Panc1 (cell line): ENCODE measurements around the gene UTRN. TPM values are rescaled to one million over a fixed set of nuclear protein-coding genes. Genes with fewer than 3 reads are reported as not detected.
A peak's percentile ranks its signal among the peaks of the same experiment; 100 is the strongest.

Source experiments
- ATAC-seq: fragments of 200-7000 bp; cut with Tn5 transposase; 2 replicates; pipeline ENCODE4 v1.9.1; 2020; ENCODE audit warnings: mild to moderate bottlenecking, moderate library complexity
- BruUV-seq: library from RNA; stranded (reverse); fragments of 400-500 nt; replicated peaks from 2 replicates; lab custom pipeline; 2021; lab: Mats Ljungman, UMichigan
- CTCF ChIA-PET: fragments of 300-600 bp; sonication (Branson Sonifier 250); formaldehyde crosslinking; loops from one replicate; lab custom pipeline; 2022; ENCODE audit warnings: antibody characterized with exemption; lab: Charles Lee
- POLR2A ChIA-PET: fragments of 300-600 bp; sonication (Branson Sonifier 250); formaldehyde crosslinking; loops from one replicate; lab custom pipeline; 2022; ENCODE audit warnings: antibody characterized with exemption; lab: Charles Lee
- DNase-seq: peaks from one replicate; pipeline ENCODE4 v3.0.0-alpha.2; 2010; ENCODE audit warnings: low read depth, low spot score
- H3K27ac ChIP-seq: 2 replicates; pipeline ENCODE4 v1.5.1; 2011; ENCODE audit warnings: mild to moderate bottlenecking, low read length, inconsistent platforms
- H3K27me3 ChIP-seq: fragments of 200-500 bp; sonication (Bioruptor generic); 2 replicates; pipeline ENCODE4 v1.6.0; 2014; ENCODE audit warnings: low read length, inconsistent platforms; ENCODE audit not compliant: control insufficient read depth, insufficient read depth
- H3K36me3 ChIP-seq: fragments of 200-500 bp; sonication (Bioruptor generic); 2 replicates; pipeline ENCODE4 v1.5.1; 2014; ENCODE audit warnings: inconsistent platforms, mild to moderate bottlenecking, low read length, moderate library complexity; ENCODE audit not compliant: control insufficient read depth, insufficient read depth
- H3K4me1 ChIP-seq: 2 replicates; pipeline ENCODE4 v1.5.1; 2011; ENCODE audit warnings: inconsistent platforms, mild to moderate bottlenecking, low read length, moderate library complexity; ENCODE audit not compliant: control insufficient read depth, insufficient read depth
- H3K4me3 ChIP-seq, 2 experiments: 2 replicates each; pipeline ENCODE4 v1.5.1; 2011 to 2012; ENCODE audit warnings: low read depth in 2 of 2, low read length in 2 of 2, mild to moderate bottlenecking in 2 of 2, inconsistent platforms in 1 of 2, moderate library complexity in 1 of 2
- H3K9me3 ChIP-seq: fragments of 200-500 bp; sonication (Bioruptor generic); 2 replicates; pipeline ENCODE4 v1.5.1; 2014; ENCODE audit warnings: low read depth, mild to moderate bottlenecking, inconsistent platforms, low read length, moderate library complexity; ENCODE audit not compliant: control insufficient read depth, insufficient read depth
- CTCF ChIP-seq: fragments of 450-650 bp; IDR thresholded peaks from 2 replicates; pipeline ENCODE4 v1.5.1; 2017; ENCODE audit warnings: mild to moderate bottlenecking
- POLR2AphosphoS5 ChIP-seq: IDR thresholded peaks from 2 replicates; pipeline ENCODE4 v1.6.1; 2012; ENCODE audit warnings: mild to moderate bottlenecking, low read depth, low read length, moderate library complexity
- REST ChIP-seq, 2 experiments: IDR thresholded peaks; 2 replicates each; pipeline ENCODE4 v1.6.1; 2011 to 2012; ENCODE audit warnings: low read depth in 2 of 2, control low read depth in 1 of 2, low read length in 1 of 2, mild to moderate bottlenecking in 1 of 2, moderate library complexity in 1 of 2; ENCODE audit not compliant: insufficient read depth in 1 of 2
- SIN3A ChIP-seq: IDR thresholded peaks from 2 replicates; pipeline ENCODE4 v1.6.1; 2012; ENCODE audit warnings: low read depth, mild to moderate bottlenecking, low read length, moderate library complexity, borderline replicate concordance; ENCODE audit not compliant: insufficient read depth
- TCF7L2 ChIP-seq: IDR thresholded peaks from 2 replicates; pipeline ENCODE4 v1.6.1; 2011; ENCODE audit warnings: mild to moderate bottlenecking, low read depth, low read length, inconsistent platforms
- in situ Hi-C: cut with HindIII; loops from 2 replicates; pipeline ENCODE4 v1.10.0; 2016; ENCODE audit warnings: low sequenced_read_pairs, low pct_unique_long_range_greater_than_20kb
- intact Hi-C: fragments of 100-400 bp; cut with micrococcal nuclease; formaldehyde crosslinking; loops from one replicate; pipeline ENCODE4 v1.10.0; 2022; ENCODE audit not compliant: unreplicated experiment
- total RNA-seq: library from RNA; stranded (reverse); gene quantifications from one replicate; pipeline ENCODE4 v1.2.1, GENCODE V29; 2021; ENCODE audit not compliant: unreplicated experiment

UTRN gene
- total RNA-seq, 1 experiment from 2014 or later, result 122 TPM

DNA sequence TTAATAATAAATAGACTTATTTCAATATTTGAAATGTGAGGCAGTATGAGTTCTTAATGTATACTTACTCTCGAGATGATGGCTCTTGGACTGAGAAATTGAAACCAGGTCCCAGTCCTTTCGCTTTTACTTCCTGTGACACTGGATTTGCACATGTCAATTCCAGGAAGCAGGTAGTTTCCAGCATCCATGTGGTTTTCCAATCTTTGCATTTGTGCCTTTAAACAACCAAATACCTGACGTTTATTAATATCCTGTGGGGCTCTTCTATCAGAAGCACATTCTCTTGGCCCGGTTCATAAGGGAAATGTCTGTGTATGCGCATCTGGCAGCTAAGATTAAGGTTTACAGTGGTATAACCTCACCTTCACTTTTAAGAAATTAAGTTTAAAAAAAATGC lies 13.1 kb downstream of the UTRN start:
- intact Hi-C loops, result no loop called here
- Histone ChIP-seq H3K4me1 (peaks cover 14% of the 10 kb centered on the region; the same call in 1 of the 2 replicates), H3K9me3 (no peaks in the 10 kb centered on the region), H3K27me3 (no peaks in the 10 kb centered on the region), H3K36me3 (peaks cover 5% of the 10 kb centered on the region; the same call in 1 of the 2 replicates), H3K27ac (peak overlapping the region; percentile 5; the same call in 1 of the 2 replicates), H3K4me3 (peak overlapping the region in 1 of 2 experiments; percentile 17; a peak in 1 of 4 replicates)
- TF ChIP-seq TCF7L2 (no peak), SIN3A (no peak), POLR2AphosphoS5 (no peak), CTCF (no peak), REST (IDR thresholded peaks at IDR 0.05; ENCODE audit: insufficient read depth in 1 of 2, low read depth in 2 of 2, low read length in 1 of 2) (no peak)
- in situ Hi-C loops, result no loop called here
- CTCF ChIA-PET, result no interaction called here
- ATAC-seq (no peak), DNase-seq (no peak)
- POLR2A ChIA-PET, result no interaction called here
- BruUV-seq, result no TSS peak

- Histone ChIP-seq H3K27ac (no peak overlapping the region), H3K36me3 (no peaks in the 10 kb centered on the region), H3K9me3 (no peaks in the 10 kb centered on the region), H3K4me3 (no peak overlapping the region), H3K27me3 (no peaks in the 10 kb centered on the region), H3K4me1 (peaks cover 14% of the 10 kb centered on the region; the same call in 1 of the 2 replicates)
- CTCF ChIA-PET, result no interaction called here
- POLR2A ChIA-PET, result no interaction called here
- intact Hi-C loops, result no loop called here
- in situ Hi-C loops, result no loop called here
- TF ChIP-seq POLR2AphosphoS5, result no peak
- no peak for DNase-seq
- no TSS peak for BruUV-seq
- ATAC-seq, result no peak
Observed at GRCh38 chr6:144298916-144299315, 13.8 kb downstream of the UTRN start.

- no peak for ATAC-seq
- intact Hi-C loops (no loop called here), in situ Hi-C loops (no loop called here)
- Histone ChIP-seq H3K27ac (no peak overlapping the region), H3K27me3 (no peaks in the 10 kb centered on the region), H3K4me3 (no peak overlapping the region), H3K36me3 (no peaks in the 10 kb centered on the region), H3K9me3 (no peaks in the 10 kb centered on the region), H3K4me1 (no peaks in the 10 kb centered on the region)
- no peak for DNase-seq
- ChIA-PET POLR2A (no interaction called here), CTCF (no interaction called here)
- BruUV-seq, result TSS peak; percentile 15
- TF ChIP-seq REST (IDR thresholded peaks at IDR 0.05; ENCODE audit: insufficient read depth in 1 of 2, low read depth in 2 of 2, low read length in 1 of 2) (no peak), POLR2AphosphoS5 (no peak)
Observed at GRCh38 chr6:144302701-144303372, 17.7 kb downstream of the UTRN start.
